Activated CD8-positive, alpha-beta memory T cell treated with anti-CD3 and anti-CD28 coated beads for 36 hours (primary cell): Measurements from ENCODE around the gene TNFRSF14. TPM values are rescaled to one million over a fixed set of nuclear protein-coding genes. Genes with fewer than 3 reads are reported as not detected.
"Not testable (repeated sequence)": the region's sequence is repeated elsewhere in the genome, so short reads cannot be mapped to it uniquely, and the experiment has no call there.

Experiments used
- CTCF ChIA-PET: fragments of 350-600 bp; sonication (Branson Sonifier 250); formaldehyde crosslinking; loops from one replicate; lab custom pipeline; 2021; ENCODE audit warnings: antibody characterized with exemption; lab: Charles Lee
- POLR2A ChIA-PET: fragments of 350-600 bp; sonication (Branson Sonifier 250); formaldehyde crosslinking; loops from one replicate; lab custom pipeline; 2021; ENCODE audit warnings: antibody characterized with exemption; lab: Charles Lee
- total RNA-seq, 2 experiments: library from RNA; stranded (reverse); gene quantifications; one replicate each; pipeline ENCODE4 v1.2.3, GENCODE V29; 2021

Gene TNFRSF14
- total RNA-seq, 2 experiments from 2014 or later, result 141 to 153 TPM

DNA sequence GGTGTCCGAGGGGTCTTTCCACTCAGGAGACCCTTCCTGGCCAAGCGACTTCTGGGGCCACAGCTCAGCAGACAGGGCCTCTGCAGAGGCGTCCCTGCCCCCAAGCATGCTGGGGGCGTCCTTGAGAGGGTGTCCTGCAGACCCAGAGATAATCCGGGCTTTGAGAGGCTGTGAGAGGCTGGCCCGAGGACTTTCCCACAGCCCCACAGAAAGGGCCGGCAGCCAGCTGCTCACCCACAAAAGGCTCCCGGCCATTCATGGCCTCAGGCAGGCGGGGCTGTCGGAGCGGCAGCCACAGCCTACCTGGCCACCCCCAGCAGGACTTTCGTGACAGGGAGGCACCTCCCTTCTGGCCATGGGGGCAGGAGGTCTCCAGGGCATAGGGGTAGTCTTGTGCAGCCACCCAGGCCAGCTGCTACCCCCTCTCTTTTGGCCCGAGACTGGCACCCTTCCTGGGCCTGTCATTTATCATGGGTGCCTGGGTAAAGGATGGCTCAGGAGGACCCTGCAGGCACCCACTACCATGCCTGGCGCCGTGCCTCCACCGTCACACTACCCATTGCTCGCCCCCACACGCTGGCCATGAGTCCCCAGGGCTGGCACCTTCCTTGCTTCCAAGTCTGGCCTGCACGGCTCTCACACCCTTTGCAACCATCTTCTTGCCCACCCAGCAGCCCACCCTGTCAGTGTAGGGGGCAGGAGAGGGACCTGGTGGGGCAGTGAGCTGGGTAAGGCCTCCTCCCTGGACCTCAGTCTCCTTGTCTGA, 11.1 kb upstream of the TNFRSF14 start:
- CTCF ChIA-PET, result interaction anchor here (0.8 to 4.3 kb wide), 3 partner anchors 10 to 41 kb away, joined by 3 to 42 read pairs (median 3); partner anchors contain the start of gene PANK4
- POLR2A ChIA-PET, result interaction anchor here (0.7 to 4.5 kb wide), 7 partner anchors 11 to 154 kb away, joined by 3 to 46 read pairs (median 5); partner anchors contain the start of genes MORN1, PANK4, PRXL2B and RER1

DNA sequence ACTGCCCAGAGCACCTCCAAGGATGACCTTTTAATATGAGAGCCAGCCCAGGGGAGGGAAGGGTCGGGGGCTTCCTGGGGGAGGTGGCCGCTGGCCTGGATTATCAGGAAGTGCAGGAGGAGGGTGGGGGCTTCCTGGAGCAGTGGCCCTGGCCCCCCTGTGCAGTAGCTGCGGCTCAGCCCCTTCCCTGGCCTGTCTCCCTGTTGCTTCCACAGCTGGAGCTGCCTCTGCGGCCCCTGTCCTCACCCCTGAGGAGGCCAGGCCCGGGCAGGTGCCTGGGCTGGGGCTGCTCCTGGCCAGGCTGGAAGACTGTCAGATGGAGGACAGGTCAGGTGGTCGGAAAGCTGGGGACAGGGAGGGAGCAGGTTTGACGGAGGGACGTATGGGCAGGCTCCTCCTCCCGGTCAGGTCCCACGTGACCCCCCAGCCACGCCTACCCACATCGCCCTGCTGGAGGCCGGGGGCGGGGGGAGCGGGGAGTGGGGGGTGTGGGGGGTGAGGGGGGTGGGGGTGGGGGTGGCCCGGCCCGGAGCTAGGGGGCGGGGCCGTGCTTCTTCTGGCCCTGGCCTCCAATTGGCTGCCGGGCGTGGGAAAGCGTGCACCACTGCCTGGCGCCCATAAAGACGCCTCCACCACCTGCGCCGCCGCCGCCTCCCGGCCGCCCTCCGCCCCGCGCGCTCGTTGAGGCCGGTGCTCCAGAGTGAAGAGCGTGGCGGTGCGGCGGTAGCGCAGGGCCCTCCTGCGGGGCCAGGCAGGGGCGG, 10.2 kb upstream of the TNFRSF14 start:
- CTCF ChIA-PET, result interaction anchor here (0.6 to 4.3 kb wide), 7 partner anchors 11 to 133 kb away, joined by 3 to 42 read pairs (median 5); partner anchors contain the start of genes PANK4 and PEX10
- POLR2A ChIA-PET, result interaction anchor here (0.7 to 4.5 kb wide), 8 partner anchors 10 to 154 kb away, joined by 3 to 46 read pairs (median 4); partner anchors contain the start of genes MORN1, PANK4, PRXL2B and RER1

DNA sequence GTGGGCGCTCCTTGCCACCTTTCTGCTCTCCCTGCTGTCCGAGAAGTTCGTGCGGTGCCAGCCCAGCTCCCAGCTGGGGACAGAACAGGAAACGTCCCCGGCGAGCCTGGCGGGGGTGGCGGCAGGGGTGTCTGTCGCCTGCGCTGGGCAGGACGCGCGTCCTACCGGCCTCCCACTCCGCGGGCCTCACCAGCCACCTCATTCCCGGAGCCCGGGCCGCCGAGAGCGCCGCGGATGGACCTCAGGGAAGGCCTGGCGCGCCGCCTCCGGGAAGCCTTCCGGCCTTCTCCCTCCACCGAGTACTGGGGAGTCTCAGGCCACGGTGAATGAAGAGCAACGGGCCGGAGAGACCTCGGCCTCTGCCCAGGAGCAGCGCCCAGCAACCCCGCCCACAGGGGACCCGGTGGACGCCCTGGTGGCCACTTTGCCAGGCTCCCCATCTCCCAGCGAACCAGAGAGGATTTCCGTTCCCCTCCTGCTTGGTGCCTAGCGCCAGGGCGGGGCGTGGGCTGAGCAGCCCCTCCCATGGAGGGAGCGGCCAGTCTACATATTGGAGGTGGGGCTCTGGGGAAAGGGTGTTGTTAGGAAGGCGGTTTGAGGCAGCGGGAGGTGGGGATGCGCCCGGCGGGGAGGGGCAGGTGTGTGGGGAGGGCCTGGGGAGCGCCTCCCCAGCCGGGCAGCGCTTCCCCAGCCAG, 9.5 kb upstream of the TNFRSF14 start:
- ChIA-PET CTCF (interaction anchor here (0.7 to 4.3 kb wide), 13 partner anchors 10 to 352 kb away, joined by 3 to 42 read pairs (median 6); partner anchors contain the start of genes FAAP20, PANK4, PRXL2B and TNFRSF14), POLR2A (interaction anchor here (0.7 to 4.5 kb wide), 12 partner anchors 10 to 155 kb away, joined by 3 to 46 read pairs (median 6); partner anchors contain the start of genes MORN1, PANK4, PRXL2B and RER1)

DNA sequence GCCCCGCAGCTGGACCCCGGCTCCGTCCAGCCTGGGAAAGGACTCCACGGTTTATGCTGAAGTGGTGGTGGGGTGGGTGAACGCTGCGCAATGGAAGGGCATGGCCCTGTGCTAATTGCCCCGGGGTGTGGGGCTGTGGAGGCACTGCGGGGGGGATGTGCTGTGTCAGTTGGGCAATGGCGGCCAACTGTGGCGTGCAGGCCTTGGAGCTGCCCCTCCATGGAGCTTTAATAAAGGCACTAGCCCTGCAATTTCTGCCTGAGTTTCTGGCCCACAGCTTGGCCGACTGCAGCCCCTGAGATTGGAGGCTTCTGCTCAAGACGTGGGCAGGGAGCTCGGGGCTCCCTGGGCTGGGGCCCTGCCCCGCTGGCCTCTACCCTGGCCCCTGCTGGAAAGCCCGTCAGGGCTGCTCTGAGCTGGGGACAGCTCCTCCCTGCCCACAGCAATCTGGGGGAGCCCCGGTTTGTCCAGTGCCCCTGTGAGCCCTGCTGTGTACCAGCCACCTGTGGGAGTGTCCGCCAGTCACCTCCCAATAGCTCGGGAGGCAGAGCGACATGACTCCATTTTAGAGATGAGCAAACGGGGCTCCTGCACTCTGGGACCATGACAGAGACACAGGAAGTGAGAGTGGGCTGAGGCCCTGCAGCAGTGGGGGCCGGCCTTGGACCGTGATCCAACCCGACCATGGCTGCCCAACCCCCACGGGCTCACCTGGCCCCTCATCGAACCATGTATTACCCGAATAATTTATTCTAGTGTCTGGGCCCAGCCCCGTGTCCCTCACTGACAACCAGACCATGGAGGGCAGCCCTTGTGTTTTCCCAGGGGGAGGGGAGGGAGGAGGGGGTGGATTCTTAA, 8.7 kb upstream of the TNFRSF14 start:
- CTCF ChIA-PET, result interaction anchor here (0.7 to 4.3 kb wide), 15 partner anchors 9 to 352 kb away, joined by 3 to 42 read pairs (median 6); partner anchors contain the start of genes FAAP20, PANK4, PRXL2B and TNFRSF14
- POLR2A ChIA-PET, result interaction anchor here (0.7 to 4.5 kb wide), 12 partner anchors 9 to 156 kb away, joined by 3 to 46 read pairs (median 6); partner anchors contain the start of genes MORN1, PANK4, PEX10 and PRXL2B

DNA sequence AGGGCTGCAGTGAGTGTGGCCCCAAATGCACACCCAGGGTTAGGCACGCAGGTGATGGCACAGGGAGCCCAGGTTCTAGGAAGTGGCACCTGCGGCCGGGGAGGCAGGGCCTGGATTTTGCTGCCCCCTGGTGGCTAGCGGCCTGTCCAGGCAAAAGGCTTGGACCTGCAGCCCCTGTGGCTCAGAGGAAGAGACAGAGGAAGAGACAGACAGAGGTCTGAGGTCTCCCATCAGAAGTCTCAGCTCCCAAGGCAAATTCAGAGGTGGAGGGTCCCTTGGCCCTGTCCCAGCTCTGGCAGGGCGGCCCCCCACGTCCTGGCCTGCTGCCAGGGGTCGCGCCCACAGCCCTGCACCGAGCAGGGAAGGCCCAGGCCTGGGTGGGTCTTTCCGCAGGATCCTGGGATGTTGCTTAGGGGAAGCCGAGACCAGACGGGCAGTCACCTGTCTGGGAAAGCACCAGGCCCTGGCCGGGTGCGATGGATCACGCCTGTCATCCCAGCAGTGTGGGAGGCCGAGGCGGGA, 8.0 kb upstream of the TNFRSF14 start:
- CTCF ChIA-PET, result interaction anchor here (1.0 to 4.3 kb wide), 14 partner anchors 8 to 353 kb away, joined by 3 to 42 read pairs (median 6); partner anchors contain the start of genes FAAP20, PANK4, PRXL2B and TNFRSF14

DNA sequence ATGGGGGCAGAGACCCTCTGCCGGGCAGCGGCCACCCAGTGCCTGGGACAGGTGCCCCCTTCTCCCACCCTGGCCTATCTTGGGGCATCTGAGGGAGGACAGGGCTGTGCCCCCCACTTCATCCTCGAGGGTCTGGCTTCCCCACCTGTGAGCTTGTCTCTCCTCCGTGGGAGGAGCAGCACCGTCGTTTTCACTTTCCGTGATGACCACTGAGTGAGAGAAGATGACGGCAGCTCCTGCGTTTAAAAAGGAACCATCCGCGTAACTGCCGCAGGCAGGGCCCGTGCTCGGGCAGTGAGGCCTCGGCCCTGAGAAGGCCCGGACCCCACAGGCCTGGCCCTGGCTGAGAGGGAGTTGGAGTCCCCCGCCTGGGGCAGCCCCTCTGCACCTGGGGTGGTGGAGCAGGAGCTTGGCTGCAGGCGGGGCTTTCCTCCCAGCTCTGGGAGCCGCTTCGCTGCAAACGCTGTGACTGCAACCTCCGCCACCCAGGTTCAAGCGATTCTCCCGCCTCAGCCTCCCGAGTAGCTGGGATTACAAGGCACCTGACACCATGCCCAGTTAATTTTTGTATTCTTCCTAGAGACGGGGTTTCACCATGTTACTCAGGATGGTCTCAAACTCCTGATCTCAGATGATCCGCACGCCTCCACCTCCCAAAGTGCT, 6.7 kb upstream of the TNFRSF14 start:
- ChIA-PET CTCF (interaction anchor here (1.1 to 4.3 kb wide), 3 partner anchors 14 to 134 kb away, joined by 3 to 42 read pairs (median 16); partner anchors contain the start of gene PANK4), POLR2A (interaction anchor here (1.3 to 4.5 kb wide), 3 partner anchors 12 to 37 kb away, joined by 4 to 46 read pairs (median 28); partner anchors contain the start of genes PANK4 and PRXL2B)

More for the DNA sequence above, 8.0 kb upstream of the TNFRSF14 start:
- POLR2A ChIA-PET, result interaction anchor here (0.7 to 4.5 kb wide), 14 partner anchors 8 to 157 kb away, joined by 3 to 46 read pairs (median 6); partner anchors contain the start of genes MORN1, PANK4, PEX10 and PRXL2B

DNA sequence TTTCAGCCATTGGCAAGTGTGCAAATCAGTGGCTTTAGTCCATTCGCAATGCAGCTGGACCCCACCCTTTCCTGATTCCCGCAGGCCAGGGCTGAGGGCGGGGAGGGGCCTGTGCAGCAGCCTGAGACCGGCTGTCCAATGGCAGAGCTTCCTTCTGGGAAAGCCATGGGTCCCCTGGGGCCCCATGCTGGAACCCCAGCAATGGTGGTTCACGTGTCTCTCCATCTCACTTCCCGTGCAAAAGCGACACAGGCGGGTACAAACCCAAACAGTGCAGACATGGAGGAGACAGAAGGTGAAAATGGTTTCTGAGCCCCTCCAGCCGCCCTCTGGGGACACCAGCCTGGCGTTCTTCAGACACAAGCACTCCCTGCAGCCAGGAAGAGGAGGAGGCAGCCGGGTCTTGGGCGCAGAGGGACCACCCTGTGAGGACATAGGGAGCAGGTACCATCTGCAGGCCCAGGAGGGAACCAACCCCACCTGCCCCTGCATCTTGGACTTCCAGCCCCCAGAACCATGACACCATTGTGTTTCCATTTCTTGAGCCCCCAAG, 5.8 kb upstream of the TNFRSF14 start:
- POLR2A ChIA-PET, CTCF ChIA-PET: not testable (repeated sequence)

DNA sequence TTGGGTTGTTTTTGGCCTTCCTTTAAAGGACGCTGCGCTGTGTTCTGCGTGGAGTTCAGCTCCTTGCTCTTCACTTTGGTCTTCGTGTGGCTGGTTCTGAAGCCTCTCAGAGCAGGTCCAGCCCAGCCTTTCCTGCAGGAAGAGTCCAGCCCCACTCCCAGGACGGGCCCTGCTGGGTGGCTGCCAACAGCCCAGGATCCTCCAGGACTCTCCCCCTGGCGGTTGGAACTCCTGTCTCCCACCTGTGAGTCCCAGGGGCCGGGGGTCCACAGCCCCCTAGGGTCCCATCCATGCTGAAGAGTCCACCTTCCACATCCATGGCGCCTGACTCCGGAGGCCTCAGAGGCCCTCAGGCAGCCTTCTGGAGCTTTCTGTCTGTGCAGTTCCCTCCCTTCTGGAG, 4.6 kb upstream of the TNFRSF14 start:
- CTCF ChIA-PET, POLR2A ChIA-PET: not testable (repeated sequence)

DNA sequence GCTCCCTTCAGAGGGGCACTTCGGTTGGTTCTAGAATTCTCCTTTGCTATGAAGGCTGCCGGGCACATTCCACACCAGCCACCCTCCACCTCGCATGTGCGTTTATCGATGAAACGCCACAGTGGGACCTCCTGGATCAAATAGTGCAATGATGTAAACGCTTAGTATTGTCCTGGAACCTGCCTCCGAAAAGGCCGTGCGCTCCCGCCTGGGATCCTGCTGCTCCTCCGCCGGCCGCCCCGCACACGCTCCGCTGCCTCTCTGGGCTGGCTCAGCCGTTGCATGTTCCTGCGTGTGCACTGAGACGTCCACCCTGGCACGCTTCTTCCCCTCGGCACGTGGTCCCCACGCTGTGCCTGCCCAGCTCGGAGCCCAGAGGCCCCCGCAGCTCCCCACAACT, 4.0 kb upstream of the TNFRSF14 start:
- POLR2A ChIA-PET, result no interaction called here

DNA sequence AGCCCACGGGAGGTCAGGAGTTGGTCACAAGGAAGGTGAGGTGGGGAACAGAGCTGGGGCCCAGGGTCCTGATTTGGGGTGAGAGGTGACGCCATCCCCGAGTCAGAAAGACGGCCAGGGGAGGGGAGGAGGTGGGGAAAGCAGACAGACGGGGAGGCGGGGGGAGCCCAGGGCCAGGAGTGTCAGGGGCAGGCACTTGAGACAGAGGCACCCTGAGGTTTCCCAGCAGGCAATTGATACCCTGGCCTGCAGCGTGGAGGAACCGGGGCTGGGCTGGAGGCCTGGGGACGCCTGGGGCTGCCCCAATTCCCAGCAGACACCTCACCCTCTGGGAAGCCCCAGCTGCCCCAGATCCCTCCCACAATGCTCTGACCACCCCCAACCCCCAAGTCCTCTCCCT, 3.1 kb upstream of the TNFRSF14 start:
- CTCF ChIA-PET, POLR2A ChIA-PET: not testable (repeated sequence)

More for the DNA sequence above, 4.0 kb upstream of the TNFRSF14 start:
- CTCF ChIA-PET, result no interaction called here

DNA sequence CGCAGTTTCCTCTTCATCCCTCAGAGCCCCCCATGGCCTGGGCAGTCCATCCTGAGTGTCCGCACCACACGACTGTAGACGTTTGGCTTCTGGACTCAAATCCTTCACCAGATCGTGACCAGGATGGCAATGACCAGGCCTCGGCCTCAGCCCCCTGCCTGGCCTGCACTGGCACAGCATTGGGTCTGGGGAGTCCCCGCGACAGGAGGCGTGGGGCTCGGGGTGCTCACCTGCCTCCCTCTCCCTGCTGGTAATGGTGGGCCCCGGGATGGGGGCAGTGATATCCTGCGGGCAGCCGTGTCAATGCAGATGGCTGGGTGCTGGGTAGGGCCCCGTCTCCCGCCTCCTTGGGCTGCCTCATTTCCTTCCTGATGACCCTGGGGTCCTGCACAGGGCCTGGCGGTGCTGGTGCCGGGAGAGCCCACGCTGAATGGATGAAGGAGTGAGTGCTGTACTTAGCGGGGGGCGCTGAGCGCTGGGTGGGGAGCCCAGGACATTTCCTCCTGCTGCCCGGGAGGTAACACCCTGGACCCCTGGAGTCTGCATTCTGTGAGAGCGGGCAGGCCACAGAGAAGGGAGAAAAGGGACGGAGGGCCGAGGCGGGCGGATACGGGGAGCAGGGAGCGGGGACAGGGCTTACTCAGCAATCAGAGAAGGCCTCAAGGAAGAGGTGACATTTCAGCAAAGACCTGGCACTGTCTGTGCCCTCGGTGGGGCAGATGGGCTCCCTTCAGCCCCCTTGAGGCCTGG, 2.1 kb upstream of the TNFRSF14 start:
- ChIA-PET CTCF (interaction anchor here (1.4 to 3.1 kb wide), 3 partner anchors 24 to 138 kb away, joined by 4 to 20 read pairs (median 9); no protein-coding TSS in a partner anchor), POLR2A (interaction anchor here (2.9 kb wide), 1 partner anchor 24 kb away, joined by 31 read pairs; no protein-coding TSS in a partner anchor)

DNA sequence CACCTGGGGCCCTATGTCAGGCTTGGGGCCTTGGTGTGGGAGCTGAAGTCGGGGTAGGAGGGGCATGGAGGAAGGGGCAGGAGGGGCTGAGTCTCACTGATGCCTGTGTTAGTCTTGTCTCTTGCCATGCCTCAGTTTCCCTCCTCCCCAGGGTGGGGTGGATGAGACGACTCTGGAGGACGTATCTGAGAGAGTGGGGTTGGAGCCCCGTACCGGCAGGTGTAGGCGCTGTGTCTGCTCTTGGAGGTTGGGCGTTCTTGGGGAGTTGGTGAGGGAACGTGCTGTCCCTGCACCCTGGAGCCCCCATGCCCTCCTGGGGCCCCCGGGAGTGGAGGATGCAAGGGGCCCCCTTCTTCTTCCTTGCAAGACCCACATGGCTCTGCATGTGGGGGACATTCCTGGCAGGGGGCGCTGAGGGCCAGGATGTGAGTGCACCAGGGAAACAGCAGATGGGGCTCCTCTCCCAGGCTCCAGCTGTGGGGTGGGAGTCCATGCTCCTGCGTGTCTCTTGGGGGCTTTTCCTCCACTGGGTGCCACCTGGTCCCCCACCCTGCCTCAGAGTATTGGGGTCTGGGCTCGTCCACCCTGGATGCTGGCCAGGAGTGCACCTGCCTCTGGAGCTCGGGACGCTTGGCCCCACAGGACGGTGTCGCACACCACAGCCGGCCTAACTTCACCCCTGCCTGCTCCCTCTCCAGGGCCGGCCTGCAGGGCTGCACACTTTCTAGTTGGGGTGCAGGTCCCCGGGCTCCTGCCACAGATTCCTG, 1.4 kb upstream of the TNFRSF14 start:
- CTCF ChIA-PET, result interaction anchor here (1.4 to 3.1 kb wide), 4 partner anchors 23 to 139 kb away, joined by 4 to 20 read pairs (median 8); no protein-coding TSS in a partner anchor
- POLR2A ChIA-PET, result interaction anchor here (2.9 to 4.9 kb wide), 2 partner anchors 23 to 30 kb away, joined by 31 to 60 read pairs; partner anchors contain the start of gene PRXL2B

DNA sequence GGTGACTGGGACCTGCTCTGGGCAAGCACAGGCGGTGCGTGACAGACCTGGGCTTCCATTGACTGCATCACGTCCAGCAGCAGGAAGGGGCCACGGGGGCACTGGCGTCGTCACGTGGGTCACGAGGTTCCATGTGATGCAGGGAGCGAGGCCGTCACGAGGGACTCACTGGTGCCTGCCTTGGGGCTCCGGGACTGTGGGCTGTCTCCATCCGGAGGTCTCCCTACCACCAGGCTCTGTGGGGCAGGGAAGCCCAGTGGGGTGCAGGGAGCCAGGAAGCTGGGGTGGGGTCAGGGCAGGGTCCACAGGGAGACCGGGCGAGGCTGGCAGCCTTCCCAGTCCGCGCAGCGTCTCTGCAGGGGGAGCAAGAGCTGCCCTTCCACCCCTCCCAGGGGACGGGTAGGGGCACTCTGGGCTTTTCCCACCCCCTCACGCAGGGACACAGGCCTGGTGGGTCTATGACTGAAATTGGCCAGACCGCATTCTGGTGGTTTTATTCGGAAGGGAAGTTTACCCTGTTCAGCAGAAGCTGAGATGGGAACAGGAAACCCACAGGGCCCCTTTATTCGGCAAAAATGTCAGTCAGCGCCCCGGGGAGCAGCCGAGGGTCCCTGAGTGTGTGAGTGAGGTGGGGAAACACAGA, 416 bp upstream of the TNFRSF14 start:
- POLR2A ChIA-PET, result interaction anchor here (0.6 to 4.9 kb wide), 7 partner anchors 9 to 30 kb away, joined by 3 to 60 read pairs (median 11); partner anchors contain the start of genes PANK4 and PRXL2B
- CTCF ChIA-PET, result interaction anchor here (0.9 to 3.1 kb wide), 9 partner anchors 8 to 236 kb away, joined by 3 to 20 read pairs (median 5); no protein-coding TSS in a partner anchor
